IPS-11a (cell line): ENCODE data around the gene NKAIN1.
"Not testable (repeated sequence)": the region's sequence is repeated elsewhere in the genome, so short reads cannot be mapped to it uniquely, and the experiment has no call there.

ENCODE experiments used
- H3K4me3 ChIP-seq: one replicate; pipeline ENCODE4 v1.5.1; 2013; ENCODE audit warnings: low read depth, low read length, control low read depth

The NKAIN1 gene

GRCh38 chr1:31239653-31240241 is at the start of gene NKAIN1:
NKAIN1 (minus strand) TSS chr1:31239887; CDS start chr1:31239547, 340 bp downstream.
- peak within 1 kb of the TSS; percentile 58 for H3K4me3 ChIP-seq

GRCh38 chr1:31289021-31289420 is 49.3 kb upstream of the NKAIN1 start:
- H3K4me3 ChIP-seq: no peak overlapping the region

- not testable (repeated sequence) for H3K4me3 ChIP-seq
Measured at GRCh38 chr1:31287791-31288190, 48.1 kb upstream of the NKAIN1 start.

- not testable (repeated sequence) for H3K4me3 ChIP-seq
Measured at GRCh38 chr1:31282426-31282825, 42.7 kb upstream of the NKAIN1 start.

GRCh38 chr1:31273619-31274018 is 33.9 kb upstream of the NKAIN1 start:
- H3K4me3 ChIP-seq: no peak overlapping the region

GRCh38 chr1:31272369-31272768 is 32.7 kb upstream of the NKAIN1 start:
- no peak overlapping the region for H3K4me3 ChIP-seq

GRCh38 chr1:31266547-31266946 is 26.9 kb upstream of the NKAIN1 start:
- H3K4me3 ChIP-seq: no peak overlapping the region

- no peak overlapping the region for H3K4me3 ChIP-seq
Measured at GRCh38 chr1:31264790-31265386, 25.2 kb upstream of the NKAIN1 start.

- H3K4me3 ChIP-seq: no peak overlapping the region
Measured at GRCh38 chr1:31263408-31263807, 23.7 kb upstream of the NKAIN1 start.

GRCh38 chr1:31262393-31262792 is 22.7 kb upstream of the NKAIN1 start:
- not testable (repeated sequence) for H3K4me3 ChIP-seq

- no peak overlapping the region for H3K4me3 ChIP-seq
Measured at GRCh38 chr1:31261916-31262315, 22.2 kb upstream of the NKAIN1 start.

GRCh38 chr1:31259746-31260145 is 20.1 kb upstream of the NKAIN1 start:
- H3K4me3 ChIP-seq: no peak overlapping the region

GRCh38 chr1:31258581-31258980 is 18.9 kb upstream of the NKAIN1 start:
- H3K4me3 ChIP-seq: no peak overlapping the region

- no peak overlapping the region for H3K4me3 ChIP-seq
Measured at GRCh38 chr1:31257213-31257612, 17.5 kb upstream of the NKAIN1 start.

- H3K4me3 ChIP-seq: no peak overlapping the region
Measured at GRCh38 chr1:31249854-31250253, 10.2 kb upstream of the NKAIN1 start.

GRCh38 chr1:31248276-31248675 is 8.6 kb upstream of the NKAIN1 start:
- H3K4me3 ChIP-seq: no peak overlapping the region

GRCh38 chr1:31244326-31244725 is 4.6 kb upstream of the NKAIN1 start:
- no peak overlapping the region for H3K4me3 ChIP-seq

GRCh38 chr1:31243501-31244286 is 4.0 kb upstream of the NKAIN1 start:
- no peak overlapping the region for H3K4me3 ChIP-seq

GRCh38 chr1:31241321-31241720 is 1.6 kb upstream of the NKAIN1 start:
- H3K4me3 ChIP-seq: no peak overlapping the region

GRCh38 chr1:31238986-31239613 is 587 bp downstream of the NKAIN1 start:
- peak overlapping the region; percentile 58 for H3K4me3 ChIP-seq

GRCh38 chr1:31238612-31238985 is 1.1 kb downstream of the NKAIN1 start:
- H3K4me3 ChIP-seq: peak overlapping the region; percentile 58

GRCh38 chr1:31234870-31235269 is 4.8 kb downstream of the NKAIN1 start:
- no peak overlapping the region for H3K4me3 ChIP-seq
